ENCODE measurements around the gene RMP24.
"Not testable (repeated sequence)": the region's sequence is repeated elsewhere in the genome, so short reads cannot be mapped to it uniquely, and the experiment has no call there.

The RMP24 gene

DNA sequence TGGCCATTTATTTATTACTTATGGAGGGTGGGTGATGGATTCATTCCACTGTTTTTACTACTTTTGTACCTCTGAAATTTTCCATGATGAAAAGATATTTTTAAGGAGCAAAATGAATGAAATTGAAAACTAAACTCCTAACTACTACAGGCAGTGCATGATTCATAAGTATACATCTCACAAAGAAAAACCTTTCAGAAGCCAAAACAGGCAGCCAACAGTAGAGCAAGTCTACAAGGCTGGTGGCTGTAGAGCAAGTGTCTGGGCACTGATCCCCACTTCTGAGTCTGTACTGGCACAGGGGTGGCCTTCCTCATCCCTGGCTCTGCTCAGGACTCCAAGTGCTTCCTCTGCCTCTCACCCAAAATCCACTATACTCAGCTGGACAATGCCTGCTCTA, 8.2 kb upstream of the RMP24 start:
- DNase-seq: no peak
- H3K79me2 ChIP-seq (ENCODE audit: low read length): no peaks in the 10 kb centered on the region
- TF ChIP-seq, protein P1, sequence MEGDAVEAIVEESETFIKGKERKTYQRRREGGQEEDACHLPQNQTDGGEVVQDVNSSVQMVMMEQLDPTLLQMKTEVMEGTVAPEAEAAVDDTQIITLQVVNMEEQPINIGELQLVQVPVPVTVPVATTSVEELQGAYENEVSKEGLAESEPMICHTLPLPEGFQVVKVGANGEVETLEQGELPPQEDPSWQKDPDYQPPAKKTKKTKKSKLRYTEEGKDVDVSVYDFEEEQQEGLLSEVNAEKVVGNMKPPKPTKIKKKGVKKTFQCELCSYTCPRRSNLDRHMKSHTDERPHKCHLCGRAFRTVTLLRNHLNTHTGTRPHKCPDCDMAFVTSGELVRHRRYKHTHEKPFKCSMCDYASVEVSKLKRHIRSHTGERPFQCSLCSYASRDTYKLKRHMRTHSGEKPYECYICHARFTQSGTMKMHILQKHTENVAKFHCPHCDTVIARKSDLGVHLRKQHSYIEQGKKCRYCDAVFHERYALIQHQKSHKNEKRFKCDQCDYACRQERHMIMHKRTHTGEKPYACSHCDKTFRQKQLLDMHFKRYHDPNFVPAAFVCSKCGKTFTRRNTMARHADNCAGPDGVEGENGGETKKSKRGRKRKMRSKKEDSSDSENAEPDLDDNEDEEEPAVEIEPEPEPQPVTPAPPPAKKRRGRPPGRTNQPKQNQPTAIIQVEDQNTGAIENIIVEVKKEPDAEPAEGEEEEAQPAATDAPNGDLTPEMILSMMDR (IDR thresholded peaks at IDR 0.05; ENCODE audit: low read length): no peak
- TF ChIP-seq EZH2 (optimal IDR thresholded peaks at IDR 0.05; ENCODE audit: low read depth, low read length) (no peak), EZH2phosphoT487 (IDR thresholded peaks at IDR 0.05; ENCODE audit: low read length) (no peak)

DNA sequence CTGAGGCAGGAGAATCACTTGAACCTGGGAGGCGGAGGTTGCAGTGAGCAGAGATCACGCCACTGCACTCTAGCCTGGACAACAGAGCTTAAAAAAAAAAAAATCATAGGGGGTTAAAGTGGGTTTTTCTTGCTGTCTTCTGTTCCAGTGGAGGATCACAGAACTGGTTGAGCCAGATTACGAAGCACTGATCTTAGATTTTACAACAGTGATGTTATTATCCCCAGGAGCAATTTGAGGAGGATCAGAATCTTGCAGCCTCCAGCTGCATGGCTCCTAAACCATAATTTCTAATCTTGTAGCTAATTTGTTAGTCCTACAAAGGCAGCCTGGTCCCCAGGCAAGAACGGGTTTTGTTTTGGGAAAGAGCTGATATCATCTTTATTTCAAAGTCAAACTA, 4.6 kb upstream of the RMP24 start:
- H3K27ac ChIP-seq (ENCODE audit: low read length); H3K79me2 ChIP-seq (ENCODE audit: low read length); H3K4me2 ChIP-seq (ENCODE audit: low read depth, low read length); H3K9me2 ChIP-seq (replicated peaks; ENCODE audit: insufficient read depth, low read length); H3K27me3 ChIP-seq (replicated peaks; ENCODE audit: insufficient read depth, low read length); DNase-seq; H3K4me3 ChIP-seq (ENCODE audit: low read length); H3K9me3 ChIP-seq (replicated peaks; ENCODE audit: insufficient read depth, low read length); H4K20me1 ChIP-seq (ENCODE audit: insufficient read depth, low read length); H3K36me3 ChIP-seq (replicated peaks; ENCODE audit: insufficient read depth, low read length); H3K4me1 ChIP-seq (ENCODE audit: low read length); H2AFZ ChIP-seq (ENCODE audit: low read length); H3K9ac ChIP-seq (ENCODE audit: low read length): not testable (repeated sequence)
- peaks cover 12% of the 10 kb centered on the region; the same call in 1 of the 2 replicates for H3F3A ChIP-seq (ENCODE audit: insufficient read depth, low read length)

More for the DNA sequence above, 8.2 kb upstream of the RMP24 start:
- H3K36me3 ChIP-seq (replicated peaks; ENCODE audit: insufficient read depth, low read length): no peaks in the 10 kb centered on the region
- H3K27ac ChIP-seq (ENCODE audit: low read length): no peak overlapping the region
- no peaks in the 10 kb centered on the region for H3F3A ChIP-seq (ENCODE audit: insufficient read depth, low read length)
- H3K4me1 ChIP-seq (ENCODE audit: low read length): no peaks in the 10 kb centered on the region
- H3K4me2 ChIP-seq (ENCODE audit: low read depth, low read length): no peak overlapping the region
- no peak overlapping the region for H2AFZ ChIP-seq (ENCODE audit: low read length)
- H3K27me3 ChIP-seq (replicated peaks; ENCODE audit: insufficient read depth, low read length): no peaks in the 10 kb centered on the region
- H4K20me1 ChIP-seq (ENCODE audit: insufficient read depth, low read length): no peaks in the 10 kb centered on the region
- no peak overlapping the region for H3K9ac ChIP-seq (ENCODE audit: low read length)
- no peaks in the 10 kb centered on the region for H3K9me3 ChIP-seq (replicated peaks; ENCODE audit: insufficient read depth, low read length)
- H3K9me2 ChIP-seq (replicated peaks; ENCODE audit: insufficient read depth, low read length): no peaks in the 10 kb centered on the region
- no peak overlapping the region for H3K4me3 ChIP-seq (ENCODE audit: low read length)

DNA sequence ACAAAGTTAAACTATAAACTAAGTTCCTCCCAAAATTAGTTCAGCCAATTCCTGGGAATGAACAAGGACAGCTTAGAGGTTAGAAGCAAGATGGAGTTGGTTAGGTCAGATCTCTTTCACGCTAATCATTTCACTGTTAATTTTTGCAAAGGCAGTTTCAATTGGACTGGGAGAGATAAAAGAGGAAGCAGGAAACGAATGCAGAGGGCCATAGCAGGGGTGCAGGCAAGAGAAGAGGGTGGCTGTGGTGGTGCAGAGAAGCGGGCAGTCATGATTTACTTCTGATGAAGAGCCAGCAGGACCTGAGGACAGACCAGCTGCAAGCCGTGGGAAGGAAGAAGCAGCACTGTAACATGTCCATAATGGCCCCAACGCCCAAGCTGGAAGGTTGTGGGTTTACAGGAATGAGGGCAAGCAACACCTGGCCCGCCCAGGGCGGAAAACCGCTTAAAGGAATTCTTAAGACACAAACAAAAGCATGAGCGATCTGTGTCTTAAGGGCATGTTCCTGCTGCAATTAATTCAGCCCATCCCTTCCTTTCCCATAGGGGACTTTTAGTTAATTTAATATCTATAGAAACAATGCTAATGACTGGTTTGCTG, 4.1 kb upstream of the RMP24 start:
- Histone ChIP-seq H4K20me1 (ENCODE audit: insufficient read depth, low read length) (no peaks in the 10 kb centered on the region), H2AFZ (ENCODE audit: low read length) (no peak overlapping the region), H3K4me1 (ENCODE audit: low read length) (peaks cover 7% of the 10 kb centered on the region; the same call in 1 of the 2 replicates), H3K27ac (ENCODE audit: low read length) (no peak overlapping the region), H3K9me3 (replicated peaks; ENCODE audit: insufficient read depth, low read length) (no peaks in the 10 kb centered on the region), H3K4me3 (ENCODE audit: low read length) (no peak overlapping the region), H3F3A (ENCODE audit: insufficient read depth, low read length) (peaks cover 14% of the 10 kb centered on the region; the same call in 1 of the 2 replicates), H3K27me3 (replicated peaks; ENCODE audit: insufficient read depth, low read length) (no peaks in the 10 kb centered on the region), H3K79me2 (ENCODE audit: low read length) (peaks cover 9% of the 10 kb centered on the region), H3K4me2 (ENCODE audit: low read depth, low read length) (no peak overlapping the region), H3K9me2 (replicated peaks; ENCODE audit: insufficient read depth, low read length) (no peaks in the 10 kb centered on the region), H3K36me3 (replicated peaks; ENCODE audit: insufficient read depth, low read length) (no peaks in the 10 kb centered on the region), H3K9ac (ENCODE audit: low read length) (no peak overlapping the region)
- TF ChIP-seq EZH2phosphoT487 (IDR thresholded peaks at IDR 0.05; ENCODE audit: low read length): no peak
- TF ChIP-seq EZH2 (optimal IDR thresholded peaks at IDR 0.05; ENCODE audit: low read depth, low read length): no peak
- TF ChIP-seq, protein P1 (IDR thresholded peaks at IDR 0.05; ENCODE audit: low read length): no peak
- no peak for DNase-seq

DNA sequence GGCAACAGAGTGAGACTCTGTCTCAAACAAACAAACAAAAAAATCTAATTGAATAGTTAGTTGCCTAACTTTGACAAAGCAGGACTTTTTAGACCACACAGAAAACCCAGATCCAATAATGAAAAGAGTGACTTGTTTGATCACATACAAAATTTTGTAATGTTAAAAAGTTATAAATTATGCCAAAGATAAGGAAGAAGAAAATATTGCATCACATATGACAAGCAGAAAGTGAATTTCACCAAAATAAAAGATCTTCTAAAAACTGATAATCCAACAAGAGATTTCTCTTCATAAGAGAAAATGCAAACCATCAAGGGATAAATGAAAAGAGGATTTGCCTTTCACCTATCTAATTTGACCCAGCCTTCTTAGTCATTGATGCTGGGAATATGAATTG, 2.8 kb upstream of the RMP24 start:
- H4K20me1 ChIP-seq (ENCODE audit: insufficient read depth, low read length): no peaks in the 10 kb centered on the region
- H3K9me3 ChIP-seq (replicated peaks; ENCODE audit: insufficient read depth, low read length): no peaks in the 10 kb centered on the region
- H3K27me3 ChIP-seq (replicated peaks; ENCODE audit: insufficient read depth, low read length): no peaks in the 10 kb centered on the region
- peak overlapping the region; percentile 18; the same call in 1 of the 2 replicates for H3K4me2 ChIP-seq (ENCODE audit: low read depth, low read length)
- peaks cover 22% of the 10 kb centered on the region for H3K79me2 ChIP-seq (ENCODE audit: low read length)
- H3K27ac ChIP-seq (ENCODE audit: low read length): no peak overlapping the region
- no peak overlapping the region for H3K9ac ChIP-seq (ENCODE audit: low read length)
- no peak overlapping the region for H3K4me3 ChIP-seq (ENCODE audit: low read length)
- H2AFZ ChIP-seq (ENCODE audit: low read length): no peak overlapping the region
- no peak for DNase-seq
- H3F3A ChIP-seq (ENCODE audit: insufficient read depth, low read length): peaks cover 14% of the 10 kb centered on the region; the same call in 1 of the 2 replicates
- H3K4me1 ChIP-seq (ENCODE audit: low read length): peaks cover 15% of the 10 kb centered on the region
- H3K36me3 ChIP-seq (replicated peaks; ENCODE audit: insufficient read depth, low read length): no peaks in the 10 kb centered on the region
- no peaks in the 10 kb centered on the region for H3K9me2 ChIP-seq (replicated peaks; ENCODE audit: insufficient read depth, low read length)
- TF ChIP-seq EZH2 (optimal IDR thresholded peaks at IDR 0.05; ENCODE audit: low read depth, low read length) (no peak), EZH2phosphoT487 (IDR thresholded peaks at IDR 0.05; ENCODE audit: low read length) (no peak)
- TF ChIP-seq, protein P1 (IDR thresholded peaks at IDR 0.05; ENCODE audit: low read length): no peak
